HEK293 (cell line): ENCODE measurements around the gene SLC4A8.

Experiments used
- BCL11A ChIP-seq: fragments of 450-650 bp; formaldehyde crosslinking; IDR thresholded peaks from 2 replicates; pipeline ENCODE4 v1.5.1; 2016; ENCODE audit warnings: low read depth, missing biosample characterization, missing genetic modification characterization
- CTCF ChIP-seq: fragments of 450-650 bp; formaldehyde crosslinking; IDR thresholded peaks from 2 replicates; pipeline ENCODE4 v1.5.1; 2016; ENCODE audit warnings: missing biosample characterization, missing genetic modification characterization
- GLIS2 ChIP-seq: fragments of 450-650 bp; formaldehyde crosslinking; IDR thresholded peaks from 2 replicates; pipeline ENCODE4 v1.5.1; 2016; ENCODE audit warnings: missing biosample characterization, missing genetic modification characterization
- SCRT2 ChIP-seq: fragments of 450-650 bp; formaldehyde crosslinking; IDR thresholded peaks from 2 replicates; pipeline ENCODE4 v1.5.1; 2016; ENCODE audit warnings: missing biosample characterization, missing genetic modification characterization
- SETDB1 ChIP-seq: IDR thresholded peaks from one replicate; pipeline ENCODE4 v1.6.1; 2017; ENCODE audit warnings: mild to moderate bottlenecking, low read length, moderate library complexity, mixed read lengths; ENCODE audit not compliant: insufficient read length
- ZNF558 ChIP-seq: fragments of 450-650 bp; formaldehyde crosslinking; IDR thresholded peaks from 2 replicates; pipeline ENCODE4 v1.5.1; 2016; ENCODE audit warnings: missing biosample characterization, missing genetic modification characterization
- ZNF776 ChIP-seq: fragments of 450-650 bp; formaldehyde crosslinking; IDR thresholded peaks from 2 replicates; pipeline ENCODE4 v1.5.0; 2017; ENCODE audit warnings: missing biosample characterization, missing genetic modification characterization, borderline replicate concordance

- TF ChIP-seq CTCF (tag by site-specific recombination) (no peak), ZNF558 (tag by site-specific recombination) (no peak), ZNF776 (tag by site-specific recombination) (no peak), SETDB1 (no peak), GLIS2 (tag by site-specific recombination) (no peak), BCL11A (tag by site-specific recombination) (no peak), SCRT2 (tag by site-specific recombination) (no peak)
These were observed 5.1 kb downstream of the SLC4A8 start for GRCh38 chr12:51429700-51430099.
